ENCODE data around the gene USP35.

GRCh38 chr11:78221396-78222315 lies 32.9 kb downstream of the USP35 start:
- TF ChIP-seq, protein P1, sequence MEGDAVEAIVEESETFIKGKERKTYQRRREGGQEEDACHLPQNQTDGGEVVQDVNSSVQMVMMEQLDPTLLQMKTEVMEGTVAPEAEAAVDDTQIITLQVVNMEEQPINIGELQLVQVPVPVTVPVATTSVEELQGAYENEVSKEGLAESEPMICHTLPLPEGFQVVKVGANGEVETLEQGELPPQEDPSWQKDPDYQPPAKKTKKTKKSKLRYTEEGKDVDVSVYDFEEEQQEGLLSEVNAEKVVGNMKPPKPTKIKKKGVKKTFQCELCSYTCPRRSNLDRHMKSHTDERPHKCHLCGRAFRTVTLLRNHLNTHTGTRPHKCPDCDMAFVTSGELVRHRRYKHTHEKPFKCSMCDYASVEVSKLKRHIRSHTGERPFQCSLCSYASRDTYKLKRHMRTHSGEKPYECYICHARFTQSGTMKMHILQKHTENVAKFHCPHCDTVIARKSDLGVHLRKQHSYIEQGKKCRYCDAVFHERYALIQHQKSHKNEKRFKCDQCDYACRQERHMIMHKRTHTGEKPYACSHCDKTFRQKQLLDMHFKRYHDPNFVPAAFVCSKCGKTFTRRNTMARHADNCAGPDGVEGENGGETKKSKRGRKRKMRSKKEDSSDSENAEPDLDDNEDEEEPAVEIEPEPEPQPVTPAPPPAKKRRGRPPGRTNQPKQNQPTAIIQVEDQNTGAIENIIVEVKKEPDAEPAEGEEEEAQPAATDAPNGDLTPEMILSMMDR (IDR thresholded peaks at IDR 0.05), result no peak
- TF ChIP-seq POLR2AphosphoS5 (IDR thresholded peaks at IDR 0.05), result no peak

All from breast epithelium (tissue), 3 donors.